Hepatocyte (in vitro differentiated cells): ENCODE data around the gene TOMM22. TPM values are rescaled to one million over a fixed set of nuclear protein-coding genes. Genes with fewer than 3 reads are reported as not detected.

Source experiments
- DNase-seq: peaks from one replicate; pipeline ENCODE4 v3.0.0-alpha.2; 2016; ENCODE audit warnings: low spot score
- H2AFZ ChIP-seq: fragments of 200-600 bp; sonication (generic); 2 replicates; pipeline ENCODE4 v1.6.0; 2016; ENCODE audit warnings: antibody characterized with exemption, mild to moderate bottlenecking
- H3K27ac ChIP-seq: fragments of 200-600 bp; sonication (generic); 2 replicates; pipeline ENCODE4 v1.5.1; 2016; ENCODE audit warnings: mild to moderate bottlenecking
- H3K27me3 ChIP-seq: fragments of 200-600 bp; sonication (generic); 2 replicates; pipeline ENCODE4 v1.6.1; 2016
- H3K36me3 ChIP-seq: fragments of 200-600 bp; sonication (generic); replicated peaks from 2 replicates; pipeline ENCODE4 v1.5.1; 2016; ENCODE audit warnings: low read depth; ENCODE audit not compliant: insufficient read depth
- H3K4me1 ChIP-seq: fragments of 200-600 bp; sonication (generic); 2 replicates; pipeline ENCODE4 v1.5.1; 2016; ENCODE audit warnings: mild to moderate bottlenecking, moderate library complexity; ENCODE audit not compliant: insufficient read depth
- H3K4me2 ChIP-seq: fragments of 200-600 bp; sonication (generic); 2 replicates; pipeline ENCODE4 v1.6.0; 2016
- H3K4me3 ChIP-seq: fragments of 200-600 bp; sonication (generic); 2 replicates; pipeline ENCODE4 v1.5.1; 2016; ENCODE audit warnings: mild to moderate bottlenecking
- H3K79me2 ChIP-seq: fragments of 200-600 bp; sonication (generic); 2 replicates; pipeline ENCODE4 v1.6.0; 2017; ENCODE audit warnings: mild to moderate bottlenecking
- H3K9me2 ChIP-seq: fragments of 200-600 bp; sonication (generic); replicated peaks from 2 replicates; pipeline ENCODE4 v1.6.0; 2017; ENCODE audit warnings: mild to moderate bottlenecking; ENCODE audit not compliant: insufficient read depth
- H3K9me3 ChIP-seq: fragments of 200-600 bp; sonication (generic); 2 replicates; pipeline ENCODE4 v1.5.1; 2016; ENCODE audit warnings: low read depth, mild to moderate bottlenecking
- H4K20me1 ChIP-seq: fragments of 200-600 bp; sonication (generic); 2 replicates; pipeline ENCODE4 v1.6.0; 2016; ENCODE audit warnings: mild to moderate bottlenecking; ENCODE audit not compliant: insufficient read depth, poor library complexity, severe bottlenecking
- CTCF ChIP-seq: fragments of 200-600 bp; sonication (generic); IDR thresholded peaks from 2 replicates; pipeline ENCODE4 v1.5.1; 2016; ENCODE audit warnings: antibody characterized with exemption, mild to moderate bottlenecking; ENCODE audit not compliant: poor library complexity
- EZH2 ChIP-seq: fragments of 200-600 bp; sonication (generic); IDR thresholded peaks from 2 replicates; pipeline ENCODE4 v1.6.1; 2016; ENCODE audit warnings: antibody characterized with exemption, mild to moderate bottlenecking, borderline replicate concordance
- EZH2phosphoT487 ChIP-seq: fragments of 200-600 bp; sonication (generic); IDR thresholded peaks from one replicate; pipeline ENCODE4 v1.6.1; 2018; ENCODE audit warnings: antibody characterized with exemption, mild to moderate bottlenecking, low read depth, moderate library complexity; ENCODE audit not compliant: unreplicated experiment, severe bottlenecking
- WGBS: methylation state at CpG from one replicate; pipeline ENCODE4 v1.1.6; 2016; ENCODE audit warnings: low lambda C conversion rate; ENCODE audit errors: missing lambda C conversion rate; 5-methylcytosine and 5-hydroxymethylcytosine counted together
- polyA plus RNA-seq: library from polyadenylated mRNA; unstranded; fragments of >200 nt; fragmentation: Nextera tagmentation; extraction: Ambion mirVana; gene quantifications from 2 replicates; pipeline ENCODE4 v1.2.1, GENCODE V29; 2016
- total RNA-seq: library from RNA; depleted of rRNA; stranded (reverse); fragments of >200 nt; gene quantifications from 2 replicates; pipeline ENCODE4 v1.2.3, GENCODE V29; 2014

TOMM22 gene
- total and polyA plus RNA-seq, 2 experiments from 2014 or later, result 57.7 to 80.3 TPM

DNA sequence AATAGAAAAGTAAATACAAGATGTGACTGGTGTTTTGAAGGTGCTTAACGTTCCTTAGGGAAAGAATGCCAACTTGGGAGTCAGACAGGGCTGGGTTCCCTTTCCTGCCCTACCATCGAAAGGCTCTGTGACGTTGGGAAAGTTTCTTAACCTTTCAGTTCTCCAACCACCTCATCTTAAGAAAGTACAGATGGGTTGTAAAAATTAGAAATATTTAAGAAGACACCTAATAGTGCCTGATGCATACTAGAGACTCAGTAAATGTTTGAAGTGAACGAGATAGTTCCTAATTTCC, 25.1 kb downstream of the TOMM22 start:
- peak overlapping the region; percentile 90 for H3K4me2 ChIP-seq
- H3K27ac ChIP-seq, result peak overlapping the region; percentile 83
- WGBS, result 8% methylated on average over 4 of the region's 4 CpGs
- TF ChIP-seq CTCF, result no peak
- no peak for TF ChIP-seq EZH2
- TF ChIP-seq EZH2phosphoT487, result no peak
- H3K9me2 ChIP-seq, result no peaks in the 10 kb centered on the region
- no peaks in the 10 kb centered on the region for H3K27me3 ChIP-seq
- H2AFZ ChIP-seq, result peak overlapping the region; percentile 43
- H4K20me1 ChIP-seq, result peaks cover 53% of the 10 kb centered on the region
- peaks cover 18% of the 10 kb centered on the region for H3K4me1 ChIP-seq
- no peaks in the 10 kb centered on the region for H3K36me3 ChIP-seq
- H3K4me3 ChIP-seq, result peak overlapping the region; percentile 23
- H3K79me2 ChIP-seq, result peaks cover 56% of the 10 kb centered on the region
- no peak for DNase-seq
- H3K9me3 ChIP-seq, result no peaks in the 10 kb centered on the region

DNA sequence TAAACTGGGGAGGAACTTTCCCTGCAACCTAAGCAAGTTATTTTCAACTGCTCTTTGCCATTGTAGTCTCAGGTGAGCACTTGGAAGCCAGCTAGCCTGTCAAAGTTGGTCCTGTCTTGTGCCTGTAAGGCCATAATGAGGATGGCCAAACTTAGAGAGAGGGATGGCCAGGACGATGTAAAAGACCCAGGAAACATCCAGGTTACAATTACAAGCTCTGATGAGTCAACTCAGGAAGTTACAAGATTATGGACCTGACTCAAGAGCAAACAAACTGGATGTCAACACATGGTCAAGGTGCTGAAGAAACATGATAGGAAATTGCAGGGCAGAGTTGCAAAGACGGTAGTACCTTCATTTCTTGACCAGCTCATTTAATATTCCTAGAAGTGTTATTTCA, 25.6 kb downstream of the TOMM22 start:
- Histone ChIP-seq H3K27me3 (no peaks in the 10 kb centered on the region), H3K9me3 (no peaks in the 10 kb centered on the region), H3K4me2 (peak overlapping the region; percentile 90), H3K4me1 (peaks cover 18% of the 10 kb centered on the region), H3K27ac (peak overlapping the region; percentile 83), H4K20me1 (peaks cover 58% of the 10 kb centered on the region), H3K79me2 (peaks cover 61% of the 10 kb centered on the region), H3K36me3 (no peaks in the 10 kb centered on the region), H3K4me3 (peak overlapping the region; percentile 23), H2AFZ (no peak overlapping the region), H3K9me2 (no peaks in the 10 kb centered on the region)
- peak; percentile 56 for DNase-seq
- no peak for TF ChIP-seq EZH2
- 18% methylated on average over 2 of the region's 2 CpGs for WGBS

DNA sequence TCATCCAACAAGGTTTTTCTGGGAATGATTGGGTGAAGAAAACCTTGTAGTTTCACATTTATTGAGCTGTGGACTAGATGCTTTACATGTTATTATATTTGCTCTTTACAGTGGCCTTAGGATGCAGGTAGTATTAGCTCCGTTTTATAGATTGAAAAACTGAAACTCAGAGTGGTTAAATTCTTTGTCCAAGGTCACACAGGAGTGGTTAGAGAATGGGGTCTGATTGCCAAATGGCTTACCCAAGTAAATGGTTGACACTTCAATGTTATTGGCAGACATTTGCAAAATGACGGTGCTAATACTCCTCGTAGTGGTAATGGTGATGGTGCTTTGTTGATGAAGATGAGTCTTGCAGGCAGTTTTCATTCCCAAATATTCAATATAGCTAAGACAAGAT, 26.2 kb downstream of the TOMM22 start:
- peaks cover 67% of the 10 kb centered on the region for H3K79me2 ChIP-seq

DNA sequence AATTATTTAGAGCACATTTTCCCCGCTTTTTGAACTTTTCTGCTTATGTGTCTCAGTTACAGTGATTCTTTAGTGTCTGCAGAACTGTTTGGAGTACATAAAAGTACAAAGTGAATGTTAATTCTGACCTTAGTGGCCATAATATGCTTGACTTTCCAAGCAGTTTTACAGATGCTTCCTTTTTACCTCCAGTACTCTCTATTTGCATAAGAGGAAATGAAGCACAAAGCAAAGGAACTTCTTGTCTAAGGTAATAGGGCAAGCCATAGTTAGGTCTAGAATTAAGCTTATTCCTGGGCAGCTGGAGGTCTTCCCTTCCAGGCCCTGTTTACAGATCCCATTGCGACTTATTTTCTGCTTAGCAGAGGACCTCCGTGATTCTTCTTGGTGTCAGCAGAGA, 27.5 kb downstream of the TOMM22 start:
- H3K27ac ChIP-seq, result no peak overlapping the region
- H3K9me2 ChIP-seq, result no peaks in the 10 kb centered on the region
- H3K36me3 ChIP-seq, result no peaks in the 10 kb centered on the region
- no peak for DNase-seq
- H3K4me3 ChIP-seq, result no peak overlapping the region
- H3K9me3 ChIP-seq, result no peaks in the 10 kb centered on the region
- H3K4me1 ChIP-seq, result peaks cover 18% of the 10 kb centered on the region
- H2AFZ ChIP-seq, result no peak overlapping the region
- H3K27me3 ChIP-seq, result no peaks in the 10 kb centered on the region
- 88% methylated on average over 3 of the region's 3 CpGs for WGBS
- H4K20me1 ChIP-seq, result peaks cover 76% of the 10 kb centered on the region
- H3K4me2 ChIP-seq, result no peak overlapping the region
- TF ChIP-seq EZH2phosphoT487 (no peak), EZH2 (no peak), CTCF (no peak)
- H3K79me2 ChIP-seq, result peaks cover 80% of the 10 kb centered on the region

More for the DNA sequence above, 26.2 kb downstream of the TOMM22 start:
- H3K9me2 ChIP-seq, result no peaks in the 10 kb centered on the region
- H3K4me2 ChIP-seq, result peak overlapping the region; percentile 90
- no peaks in the 10 kb centered on the region for H3K27me3 ChIP-seq
- no peaks in the 10 kb centered on the region for H3K36me3 ChIP-seq
- H2AFZ ChIP-seq, result no peak overlapping the region
- no peak for DNase-seq
- peaks cover 64% of the 10 kb centered on the region for H4K20me1 ChIP-seq
- H3K4me1 ChIP-seq, result peaks cover 18% of the 10 kb centered on the region
- TF ChIP-seq EZH2 (no peak), EZH2phosphoT487 (no peak), CTCF (no peak)
- no peak overlapping the region for H3K4me3 ChIP-seq
- H3K9me3 ChIP-seq, result no peaks in the 10 kb centered on the region
- H3K27ac ChIP-seq, result peak overlapping the region; percentile 45
- WGBS, result 88% methylated on average over 3 of the region's 3 CpGs
